Measurements from ENCODE around the gene CPLX3.

CPLX3 gene

GRCh38 chr15:74799856-74800558 lies 26.4 kb upstream of the CPLX3 start:
- peak; percentile 98 for TF ChIP-seq CTCF (IDR thresholded peaks at IDR 0.05; ENCODE audit: insufficient read depth, low read depth, low read length, missing control alignments)
- no peak overlapping the region for H3K4me3 ChIP-seq (ENCODE audit: low read length)
- peak; percentile 98 for DNase-seq (ENCODE audit: low read depth)

- no peak for TF ChIP-seq CTCF (IDR thresholded peaks at IDR 0.05; ENCODE audit: insufficient read depth, low read depth, low read length, missing control alignments)
- H3K4me3 ChIP-seq (ENCODE audit: low read length) = no peak overlapping the region
- DNase-seq (ENCODE audit: low read depth) = no peak
Measured at GRCh38 chr15:74800559-74801094, 25.8 kb upstream of the CPLX3 start.

- H3K4me3 ChIP-seq (ENCODE audit: low read length) = no peak overlapping the region
- no peak for DNase-seq (ENCODE audit: low read depth)
- no peak for TF ChIP-seq CTCF (IDR thresholded peaks at IDR 0.05; ENCODE audit: insufficient read depth, low read depth, low read length, missing control alignments)
Measured at GRCh38 chr15:74801311-74801997, 25.0 kb upstream of the CPLX3 start.

- no peak overlapping the region for H3K4me3 ChIP-seq (ENCODE audit: low read length)
- no peak for DNase-seq (ENCODE audit: low read depth)
- TF ChIP-seq CTCF (IDR thresholded peaks at IDR 0.05; ENCODE audit: insufficient read depth, low read depth, low read length, missing control alignments) = no peak
Measured at GRCh38 chr15:74802290-74802689, 24.1 kb upstream of the CPLX3 start.

GRCh38 chr15:74802862-74803447 lies 23.5 kb upstream of the CPLX3 start:
- no peak overlapping the region for H3K4me3 ChIP-seq (ENCODE audit: low read length)
- DNase-seq (ENCODE audit: low read depth) = no peak

GRCh38 chr15:74804935-74805334 lies 21.5 kb upstream of the CPLX3 start:
- no peak for DNase-seq (ENCODE audit: low read depth)
- TF ChIP-seq CTCF (IDR thresholded peaks at IDR 0.05; ENCODE audit: insufficient read depth, low read depth, low read length, missing control alignments) = no peak
- no peak overlapping the region for H3K4me3 ChIP-seq (ENCODE audit: low read length)

More at GRCh38 chr15:74802862-74803447, 23.5 kb upstream of the CPLX3 start:
- TF ChIP-seq CTCF (IDR thresholded peaks at IDR 0.05; ENCODE audit: insufficient read depth, low read depth, low read length, missing control alignments) = no peak

Measured in epithelial cell of esophagus (primary cell).